HG02571 (cell line): Measurements from ENCODE around the gene BCL2A1.
"Not testable (repeated sequence)": the region's sequence is repeated elsewhere in the genome, so short reads cannot be mapped to it uniquely, and the experiment has no call there.

Experiments used
- ATAC-seq: cut with Tn5 transposase; IDR thresholded peaks from one replicate; pipeline ENCODE4 v1.9.1; 2021; ENCODE audit warnings: mild to moderate bottlenecking, moderate library complexity; ENCODE audit not compliant: unreplicated experiment

Gene BCL2A1

DNA sequence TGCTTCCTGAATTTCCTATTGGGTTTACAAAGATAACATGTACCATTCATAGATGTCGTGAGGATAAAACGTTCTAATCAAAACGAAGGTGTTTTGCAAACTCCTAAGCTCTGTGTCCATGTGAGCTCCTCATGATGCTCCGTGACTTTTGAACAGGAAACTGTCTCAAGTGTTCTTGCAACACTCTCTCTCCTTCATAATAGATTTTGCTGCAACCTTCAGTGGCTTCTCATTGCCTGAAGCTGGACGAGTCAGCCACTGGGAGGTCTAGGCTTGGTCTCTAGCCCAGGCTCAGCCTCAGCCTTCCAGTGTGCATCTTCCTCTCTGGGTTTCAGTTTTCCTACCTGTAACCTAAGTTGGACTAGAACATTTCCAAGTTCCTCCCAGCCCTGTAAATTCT lies 18.7 kb upstream of the BCL2A1 start:
- ATAC-seq, result no peak

DNA sequence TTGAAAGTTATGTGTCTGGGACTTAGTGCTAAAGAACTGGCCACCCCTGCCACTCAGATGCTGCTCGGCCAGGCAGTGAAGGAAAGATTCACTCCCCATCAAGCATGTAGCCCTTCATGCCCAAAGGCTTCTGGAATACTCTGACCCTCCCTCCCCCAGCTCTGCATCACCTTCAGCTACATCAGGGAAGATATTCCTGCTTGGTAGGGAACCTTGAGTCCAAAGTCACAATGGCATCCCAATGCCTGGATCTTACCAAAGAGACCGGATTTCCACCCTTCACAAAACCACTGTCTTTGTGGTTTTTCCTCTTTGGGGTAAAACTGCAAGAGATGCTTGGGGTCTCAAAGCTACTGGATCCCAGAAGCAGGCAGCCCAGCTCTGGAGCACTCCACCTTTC lies 18.2 kb upstream of the BCL2A1 start:
- no peak for ATAC-seq

DNA sequence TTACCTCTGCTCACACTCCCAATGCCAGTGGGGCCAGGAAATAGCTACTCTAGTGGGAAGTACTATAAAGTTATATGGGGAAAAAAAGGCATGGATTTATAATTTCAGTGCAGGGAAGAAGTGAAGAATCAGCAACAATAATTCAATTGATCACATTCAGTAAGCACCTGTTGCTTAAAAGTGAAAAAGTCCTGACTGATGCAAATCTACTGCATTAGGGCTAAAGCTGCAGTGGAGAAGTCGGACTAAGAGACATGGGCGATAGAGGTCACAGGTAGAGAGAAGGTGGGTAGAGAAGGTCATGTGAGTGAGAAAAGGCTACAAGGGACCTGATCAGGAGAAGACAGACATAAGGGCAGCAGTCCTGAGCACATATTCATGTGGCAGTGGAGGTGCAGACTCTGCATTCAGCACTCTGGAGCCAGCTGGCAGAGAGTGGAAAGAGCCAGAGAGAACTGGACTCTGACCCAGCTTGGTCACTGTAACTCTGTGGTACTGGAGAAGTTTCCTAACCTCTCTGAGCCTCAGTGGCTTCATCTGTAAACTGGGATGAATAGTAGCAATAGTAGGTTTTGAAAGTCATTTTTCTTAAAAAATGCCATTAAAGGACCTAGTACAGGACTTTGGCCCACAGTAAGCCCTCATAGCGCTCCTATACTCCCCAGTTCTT lies 17.6 kb upstream of the BCL2A1 start:
- no peak for ATAC-seq

DNA sequence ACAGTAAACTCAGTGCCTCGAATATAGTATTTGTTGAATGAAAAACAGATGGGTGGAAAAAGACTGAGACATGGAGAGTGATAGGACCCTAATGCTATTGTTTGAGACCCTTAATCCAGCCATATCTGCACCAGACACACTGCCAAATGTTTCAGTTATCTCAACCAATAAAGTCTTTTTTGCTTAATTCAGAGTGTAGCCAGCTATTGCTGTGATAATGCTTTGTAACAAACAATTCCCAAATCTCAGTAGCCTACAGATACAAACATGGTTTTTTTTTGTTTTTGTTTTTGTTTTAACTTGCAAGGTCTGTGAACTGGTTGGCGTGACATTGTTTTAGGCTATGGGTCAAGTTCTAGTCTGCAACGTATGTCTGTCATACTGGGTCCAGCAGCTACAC lies 17.0 kb upstream of the BCL2A1 start:
- ATAC-seq, result no peak

DNA sequence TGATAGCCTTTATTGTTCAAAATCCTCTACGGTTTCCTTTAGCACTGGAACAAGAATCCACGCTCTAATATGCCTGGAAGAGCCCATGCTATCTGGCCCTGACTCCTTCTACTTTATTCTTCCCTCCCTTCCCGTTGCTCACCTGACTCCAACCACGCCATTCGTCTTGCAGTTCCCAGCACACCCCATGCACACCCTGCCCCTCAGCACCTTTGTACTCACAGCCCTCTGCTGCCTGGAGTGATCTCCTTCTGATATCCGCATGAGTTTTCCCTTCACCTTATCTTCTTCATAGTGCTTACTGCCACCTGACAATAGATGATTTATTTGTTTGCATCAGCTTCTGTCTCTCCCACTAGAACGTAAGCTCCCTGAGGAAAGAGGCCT lies 16.6 kb upstream of the BCL2A1 start:
- no peak for ATAC-seq

DNA sequence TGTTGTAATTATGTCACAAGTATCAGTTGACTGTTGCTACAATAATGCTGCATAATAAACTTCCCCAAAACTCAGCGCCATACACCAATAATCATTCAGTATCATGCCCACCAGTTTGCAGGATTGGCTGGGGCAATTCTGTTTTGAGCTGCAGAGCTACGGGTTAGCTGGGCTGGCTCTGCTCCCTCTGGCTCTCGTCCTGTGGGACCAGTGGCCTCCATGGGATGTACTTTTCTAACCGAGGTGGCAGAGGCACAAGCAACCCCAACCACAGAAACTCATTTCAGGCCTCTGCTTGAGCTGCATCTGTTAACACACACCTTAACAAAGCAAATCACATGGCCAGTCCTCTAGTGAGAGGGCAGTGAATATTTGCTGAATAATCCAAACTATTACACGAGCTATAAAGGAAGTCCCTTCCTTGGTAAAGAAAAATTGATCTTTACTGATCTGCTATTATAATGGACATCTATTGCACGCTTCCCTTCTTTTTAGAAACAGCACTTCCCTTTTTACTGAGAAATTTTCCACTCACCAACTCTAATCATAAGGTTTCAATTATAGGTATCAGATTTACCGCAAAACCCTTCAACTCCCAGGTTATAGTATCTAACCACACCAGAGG lies 10.9 kb upstream of the BCL2A1 start:
- ATAC-seq, result peak; percentile 34

DNA sequence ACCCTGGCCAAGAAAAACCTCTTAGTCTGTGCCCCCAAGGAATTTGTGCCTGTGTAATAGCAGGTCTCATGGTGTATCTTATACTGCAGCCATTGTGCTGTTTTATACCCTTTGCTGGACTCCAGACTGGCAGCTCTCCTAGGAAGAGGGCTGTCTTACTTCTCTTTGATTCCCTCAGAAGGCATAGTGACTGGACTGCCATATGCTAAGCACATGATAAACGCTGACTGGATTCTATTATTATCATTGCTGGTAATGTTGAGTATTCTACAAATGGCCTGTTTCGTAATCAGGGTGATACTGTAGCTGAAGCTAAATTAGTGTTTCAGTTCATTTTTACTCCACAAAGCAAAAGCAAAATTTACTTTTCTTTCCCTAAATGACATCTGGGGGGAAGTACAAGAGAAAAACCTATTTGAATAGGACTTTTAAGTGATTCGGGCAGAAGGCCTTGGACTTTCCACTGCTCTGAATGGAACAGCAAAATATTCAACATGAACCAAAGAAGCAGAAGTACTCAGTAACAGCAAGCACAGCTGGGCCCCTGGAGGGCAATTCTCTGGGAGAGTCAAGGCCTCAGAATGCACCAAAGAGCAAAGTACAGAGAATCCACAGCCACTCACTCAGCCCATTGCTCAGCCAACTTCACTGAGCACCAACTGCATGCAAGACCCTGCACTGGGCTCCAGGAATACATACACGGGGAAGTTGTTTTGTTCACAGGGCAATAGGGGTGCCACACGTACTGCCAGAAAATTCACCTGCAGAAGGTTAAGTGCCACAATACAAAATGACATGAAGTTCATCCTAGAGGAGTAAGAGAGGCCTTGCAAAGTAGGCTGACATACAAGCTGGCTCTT lies 7.9 kb upstream of the BCL2A1 start:
- ATAC-seq, result peak; percentile 59

DNA sequence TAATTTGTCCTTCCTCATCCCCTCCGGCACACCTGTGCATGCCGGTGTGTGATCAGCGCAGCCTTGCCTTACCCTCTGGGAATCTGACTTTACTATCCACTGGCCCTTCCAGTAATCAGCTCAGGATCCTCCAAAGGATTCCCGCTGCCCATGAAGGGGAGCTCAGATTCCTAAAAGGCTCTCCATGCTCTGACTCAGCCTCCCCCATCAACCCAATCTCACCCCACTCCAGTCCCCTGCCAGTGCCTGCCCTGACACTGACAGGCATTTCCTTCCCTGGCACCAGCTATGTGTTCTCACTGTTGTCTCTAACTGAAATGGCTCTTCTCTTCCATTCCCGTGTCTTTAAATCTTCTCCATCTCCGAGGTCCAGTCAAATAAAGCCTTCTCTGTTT lies 7.3 kb upstream of the BCL2A1 start:
- ATAC-seq, result no peak

DNA sequence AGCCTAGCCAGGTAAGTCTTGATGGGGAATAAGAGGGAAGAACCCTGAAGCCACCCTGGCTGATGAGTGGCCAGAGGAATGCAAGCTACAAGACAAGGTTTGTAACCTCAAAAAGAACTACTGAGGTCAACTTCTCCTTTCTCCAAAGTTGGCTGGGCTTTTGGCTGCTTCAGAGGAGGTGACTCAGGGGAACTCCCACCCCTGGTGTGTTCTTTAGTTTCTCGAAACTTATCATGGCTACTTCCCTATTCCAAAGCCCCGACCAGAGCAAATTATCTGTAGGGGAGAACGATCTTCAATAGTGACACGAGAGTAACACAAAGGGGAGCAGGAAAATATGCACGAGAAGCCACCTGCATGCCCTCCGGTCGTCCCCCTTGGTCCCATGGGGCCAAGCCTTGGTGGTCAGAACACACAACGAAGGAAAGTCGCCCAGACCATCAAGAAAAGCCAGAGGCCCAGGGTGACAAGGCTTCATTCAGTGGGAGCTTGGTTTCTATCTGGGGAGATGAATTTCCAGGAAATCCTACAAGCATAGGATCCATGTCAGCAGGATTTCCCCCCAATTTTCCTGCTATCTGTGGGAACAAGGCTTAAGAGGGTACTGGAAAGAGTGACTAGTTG lies 6.5 kb upstream of the BCL2A1 start:
- peak; percentile 42 for ATAC-seq

DNA sequence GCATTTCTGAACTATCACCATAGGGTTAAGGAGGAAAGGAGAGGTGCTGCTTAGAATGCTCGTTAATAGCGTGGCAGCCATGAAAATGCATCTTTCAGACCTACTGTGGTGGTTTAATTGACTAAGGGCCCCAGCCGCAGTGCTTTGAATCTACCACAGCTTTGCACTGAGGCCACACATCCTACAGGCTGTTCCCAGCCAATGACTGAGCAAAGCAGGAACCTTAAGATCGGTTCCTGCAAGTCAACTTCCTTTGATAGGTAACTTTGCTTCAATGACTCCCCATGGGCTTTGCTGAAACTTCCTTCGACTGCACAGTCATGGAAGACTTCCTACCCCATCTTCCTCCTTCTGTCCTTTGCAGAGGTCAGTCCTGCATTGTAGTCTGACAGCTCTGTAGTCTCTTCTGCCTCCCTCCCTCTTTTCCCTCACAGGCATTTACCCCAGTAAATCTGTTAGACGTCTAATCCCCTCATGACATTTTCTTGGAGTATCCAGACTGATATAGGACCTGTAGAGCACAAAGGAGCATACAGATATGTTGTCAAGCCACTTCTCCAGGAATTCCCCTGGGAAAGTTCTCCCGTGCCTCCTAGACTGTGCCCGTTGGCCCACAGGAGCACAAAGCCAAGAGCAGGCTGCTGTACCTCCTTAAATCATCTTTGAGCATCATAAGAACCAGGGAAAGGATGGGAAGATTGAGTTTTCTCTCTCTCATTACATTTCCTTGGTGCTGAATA lies 2.6 kb upstream of the BCL2A1 start:
- no peak for ATAC-seq

DNA sequence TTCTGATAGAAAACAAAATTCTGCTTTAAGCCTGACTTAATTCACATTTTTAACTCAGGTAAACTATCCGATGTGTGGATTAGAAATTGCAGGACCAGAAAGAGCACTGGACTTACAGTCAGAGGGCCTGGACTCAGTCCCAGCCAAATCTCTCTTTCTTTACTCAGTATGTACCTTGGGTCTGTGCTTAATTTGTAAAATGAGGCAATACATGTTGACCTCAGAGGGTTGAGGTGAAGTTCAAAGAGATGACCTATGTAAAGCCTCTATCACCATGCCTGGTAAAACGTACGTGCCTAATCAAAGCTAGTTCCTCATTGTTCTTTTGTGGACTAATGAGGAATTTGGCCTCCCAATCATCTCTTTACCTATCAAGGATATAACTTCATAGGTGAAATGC lies 1.9 kb upstream of the BCL2A1 start:
- ATAC-seq, result no peak

DNA sequence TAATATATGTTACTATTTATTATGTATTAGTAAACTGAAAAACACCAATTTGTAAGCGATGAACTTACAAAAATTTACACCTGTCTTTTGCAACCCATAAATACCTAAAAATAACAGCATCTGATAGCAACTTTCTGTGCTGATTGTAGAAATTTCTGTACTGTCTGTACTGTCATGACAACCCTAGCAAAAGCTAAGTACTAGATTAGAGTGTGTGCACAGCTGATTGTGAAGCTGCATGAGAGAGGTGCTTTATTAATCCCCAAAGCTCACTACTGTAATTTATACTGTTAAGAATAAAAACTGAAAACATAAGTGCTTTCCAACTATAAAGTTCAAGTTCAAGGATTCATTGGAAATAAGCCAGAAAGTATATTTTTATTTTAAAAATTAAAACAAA lies 815 bp downstream of the BCL2A1 start:
- no peak for ATAC-seq

DNA sequence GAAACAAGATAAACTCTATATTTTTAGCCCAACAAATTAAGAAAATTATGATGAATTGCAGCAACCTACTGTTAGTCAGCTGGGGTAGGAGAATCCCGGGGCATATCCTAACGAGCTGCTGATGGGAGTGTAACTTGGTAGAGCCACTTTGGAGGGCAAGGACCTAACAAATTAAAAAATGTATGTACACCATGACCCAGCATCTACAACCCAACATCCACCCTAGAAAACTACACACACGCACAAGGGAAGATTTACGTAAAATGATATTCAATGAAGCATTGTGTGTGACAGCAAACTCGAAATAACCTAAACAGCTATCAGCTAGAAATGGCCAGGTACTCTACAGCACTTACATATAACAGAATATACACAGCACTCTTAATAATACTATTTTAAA lies 1.9 kb downstream of the BCL2A1 start:
- no peak for ATAC-seq

DNA sequence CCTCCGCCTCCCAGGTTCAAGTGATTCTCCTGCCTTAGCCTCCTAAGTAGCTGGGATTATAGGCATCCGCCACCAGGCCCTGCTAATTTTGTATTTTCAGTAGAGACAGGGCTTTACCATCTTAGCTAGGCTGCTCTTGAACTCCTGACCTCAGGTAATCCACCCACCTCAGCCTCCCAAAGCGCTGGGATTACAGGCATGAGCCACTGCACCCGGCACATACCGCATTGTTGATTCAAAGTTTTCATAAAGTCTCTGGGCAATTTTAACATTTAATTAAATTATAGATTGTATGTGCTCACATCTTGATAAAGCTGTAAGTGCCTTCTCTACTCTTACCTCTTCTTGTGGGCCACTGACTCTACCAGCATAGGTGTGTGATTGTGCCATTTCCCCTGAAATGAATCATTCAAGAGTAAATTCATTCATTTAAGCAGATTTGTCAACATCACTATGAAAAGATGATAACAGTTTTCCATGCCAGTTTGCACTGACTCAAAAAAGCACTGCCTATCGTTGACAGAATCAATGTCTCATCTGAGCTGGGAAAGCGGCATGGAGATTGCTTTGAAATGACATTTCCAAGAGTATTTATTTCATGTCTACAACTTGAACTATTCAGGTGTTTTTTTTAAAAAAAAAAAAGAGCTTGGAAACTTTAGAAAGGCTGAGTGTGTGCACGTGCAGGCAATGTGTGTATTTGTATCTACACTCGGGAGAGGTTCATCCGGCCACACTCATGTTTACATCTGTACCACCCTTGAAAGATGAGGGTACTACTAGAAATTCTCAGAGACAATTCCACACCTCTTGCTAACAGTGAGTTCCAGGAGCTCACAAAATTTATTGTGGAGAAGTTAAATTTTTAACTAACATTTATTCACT lies 3.5 kb downstream of the BCL2A1 start:
- ATAC-seq, result no peak

DNA sequence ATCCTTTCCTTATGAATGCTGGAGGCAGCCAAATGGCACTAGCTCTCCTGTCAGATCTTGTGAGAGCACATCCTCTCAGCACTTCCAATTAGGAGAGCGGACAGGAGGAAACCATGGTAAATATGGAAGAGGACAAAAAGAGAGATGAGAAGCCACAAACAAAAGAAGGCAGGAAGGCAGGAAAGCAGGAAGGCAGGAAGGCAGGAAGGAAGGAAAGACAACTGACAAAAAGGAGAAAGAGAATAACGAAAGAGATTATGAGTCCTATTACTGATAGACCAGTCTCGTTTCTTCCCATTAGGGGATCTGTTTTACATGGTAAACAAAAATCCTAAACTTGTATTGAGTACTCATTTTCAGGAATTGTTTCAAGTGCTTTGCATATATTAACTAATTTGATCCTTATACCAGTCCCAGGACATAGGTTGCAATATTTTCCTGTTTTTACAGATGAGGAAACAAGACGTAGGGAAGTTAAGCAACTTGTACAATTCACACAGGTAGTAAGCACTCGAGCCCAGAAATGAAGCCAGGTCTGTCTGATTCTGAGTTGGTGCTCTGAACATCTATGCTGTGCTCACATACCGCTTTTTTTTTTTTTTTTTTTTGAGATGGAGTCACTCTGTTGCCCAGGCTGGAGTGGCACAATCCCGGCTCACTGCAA lies 4.2 kb downstream of the BCL2A1 start:
- ATAC-seq, result no peak

DNA sequence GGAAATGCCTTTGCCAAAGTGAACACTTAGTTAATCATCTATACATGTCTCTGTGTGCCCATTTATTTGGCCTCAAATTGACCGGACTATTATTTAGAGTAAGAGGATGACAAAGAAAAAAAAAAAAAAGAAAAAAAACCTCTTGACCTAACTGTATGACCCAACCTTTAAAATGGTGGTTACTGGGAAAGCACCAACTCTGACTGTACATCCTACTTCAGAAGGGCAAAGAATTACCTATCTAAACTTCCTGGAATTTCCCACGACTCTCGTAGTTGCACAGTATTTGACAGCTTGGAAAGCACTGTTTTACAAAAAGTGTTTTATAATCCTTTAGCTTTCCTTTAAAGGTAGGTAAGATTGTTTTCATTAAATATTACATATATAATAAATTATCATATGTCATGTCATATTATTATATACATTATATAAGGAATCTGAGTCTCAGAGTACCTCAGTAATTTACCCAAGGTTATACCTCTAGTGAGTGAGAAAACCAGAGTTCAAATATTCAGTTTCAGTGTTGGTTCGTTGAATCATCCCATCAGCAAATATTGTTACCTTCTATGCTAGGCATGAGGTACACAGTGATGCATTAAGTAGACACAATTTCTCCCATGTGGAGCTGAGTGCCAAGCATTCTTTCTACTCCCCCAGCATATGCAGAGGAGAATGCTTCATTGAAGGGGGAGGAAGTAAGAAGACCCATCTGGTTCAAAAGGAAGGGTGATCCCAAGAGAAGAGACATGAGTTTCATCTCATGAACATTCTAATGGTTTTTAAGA lies 5.0 kb downstream of the BCL2A1 start:
- ATAC-seq, result no peak

DNA sequence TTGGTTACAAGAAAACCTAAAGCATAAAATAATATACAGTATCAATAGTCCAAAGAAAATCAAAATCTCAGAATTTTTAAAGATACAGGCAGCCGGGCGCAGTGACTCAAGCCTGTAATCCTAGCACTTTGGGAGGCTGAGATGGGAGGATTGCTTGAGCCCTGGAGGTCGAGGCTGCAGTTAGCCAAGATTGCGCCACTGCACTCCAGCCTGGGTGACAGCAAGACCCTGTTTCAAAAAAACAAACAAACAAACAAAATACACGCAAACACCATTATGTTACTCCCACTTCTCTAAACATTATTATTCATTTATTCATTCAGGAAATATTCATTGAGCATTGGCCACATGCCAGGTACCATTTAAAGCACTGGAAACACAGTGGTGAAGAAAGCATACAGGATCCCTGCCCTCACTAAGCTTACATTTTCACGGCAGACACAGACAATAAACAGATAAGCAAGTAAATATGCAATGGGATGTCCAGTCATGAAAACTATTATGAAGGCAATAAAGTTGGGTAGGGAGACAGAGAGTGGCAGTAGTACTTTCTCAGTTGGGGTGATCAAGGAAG lies 6.7 kb downstream of the BCL2A1 start:
- ATAC-seq, result no peak

DNA sequence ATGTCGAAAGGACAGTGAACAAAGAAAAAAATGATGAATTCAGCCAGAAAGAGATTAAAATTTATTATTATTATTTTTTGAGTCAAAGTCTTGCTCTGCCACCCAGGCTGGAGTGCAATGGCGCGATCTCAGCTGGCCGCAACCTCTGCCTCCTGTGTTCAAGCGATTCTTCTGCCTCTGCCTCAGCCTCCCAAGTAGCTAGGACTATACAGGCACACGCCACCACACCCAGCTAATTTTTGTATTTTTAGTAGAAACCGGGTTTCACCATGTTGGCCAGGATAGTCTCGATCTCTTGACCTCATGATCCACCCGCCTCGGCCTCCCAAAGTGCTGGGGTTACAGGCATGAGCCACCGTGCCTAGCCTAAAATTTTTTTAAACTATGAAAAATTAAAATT lies 8.1 kb downstream of the BCL2A1 start:
- ATAC-seq, result not testable (repeated sequence)
